Measurements from ENCODE around the gene SLC28A3.
"Not testable (repeated sequence)": the region's sequence is repeated elsewhere in the genome, so short reads cannot be mapped to it uniquely, and the experiment has no call there.

Gene SLC28A3

GRCh38 chr9:84366683-84367082 is 26.1 kb upstream of the SLC28A3 start:
- TF ChIP-seq, protein P1, sequence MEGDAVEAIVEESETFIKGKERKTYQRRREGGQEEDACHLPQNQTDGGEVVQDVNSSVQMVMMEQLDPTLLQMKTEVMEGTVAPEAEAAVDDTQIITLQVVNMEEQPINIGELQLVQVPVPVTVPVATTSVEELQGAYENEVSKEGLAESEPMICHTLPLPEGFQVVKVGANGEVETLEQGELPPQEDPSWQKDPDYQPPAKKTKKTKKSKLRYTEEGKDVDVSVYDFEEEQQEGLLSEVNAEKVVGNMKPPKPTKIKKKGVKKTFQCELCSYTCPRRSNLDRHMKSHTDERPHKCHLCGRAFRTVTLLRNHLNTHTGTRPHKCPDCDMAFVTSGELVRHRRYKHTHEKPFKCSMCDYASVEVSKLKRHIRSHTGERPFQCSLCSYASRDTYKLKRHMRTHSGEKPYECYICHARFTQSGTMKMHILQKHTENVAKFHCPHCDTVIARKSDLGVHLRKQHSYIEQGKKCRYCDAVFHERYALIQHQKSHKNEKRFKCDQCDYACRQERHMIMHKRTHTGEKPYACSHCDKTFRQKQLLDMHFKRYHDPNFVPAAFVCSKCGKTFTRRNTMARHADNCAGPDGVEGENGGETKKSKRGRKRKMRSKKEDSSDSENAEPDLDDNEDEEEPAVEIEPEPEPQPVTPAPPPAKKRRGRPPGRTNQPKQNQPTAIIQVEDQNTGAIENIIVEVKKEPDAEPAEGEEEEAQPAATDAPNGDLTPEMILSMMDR (IDR thresholded peaks at IDR 0.05; ENCODE audit: low read depth, low read length): no peak
- H3K4me3 ChIP-seq (ENCODE audit: low read depth, low read length): no peak overlapping the region

- not testable (repeated sequence) for H3K4me3 ChIP-seq (ENCODE audit: low read depth, low read length)
Measured at GRCh38 chr9:84364894-84365490, 24.4 kb upstream of the SLC28A3 start.

GRCh38 chr9:84361645-84362044 is 21.1 kb upstream of the SLC28A3 start:
- TF ChIP-seq, protein P1 (IDR thresholded peaks at IDR 0.05; ENCODE audit: low read depth, low read length): no peak
- H3K4me3 ChIP-seq (ENCODE audit: low read depth, low read length): no peak overlapping the region

DNA sequence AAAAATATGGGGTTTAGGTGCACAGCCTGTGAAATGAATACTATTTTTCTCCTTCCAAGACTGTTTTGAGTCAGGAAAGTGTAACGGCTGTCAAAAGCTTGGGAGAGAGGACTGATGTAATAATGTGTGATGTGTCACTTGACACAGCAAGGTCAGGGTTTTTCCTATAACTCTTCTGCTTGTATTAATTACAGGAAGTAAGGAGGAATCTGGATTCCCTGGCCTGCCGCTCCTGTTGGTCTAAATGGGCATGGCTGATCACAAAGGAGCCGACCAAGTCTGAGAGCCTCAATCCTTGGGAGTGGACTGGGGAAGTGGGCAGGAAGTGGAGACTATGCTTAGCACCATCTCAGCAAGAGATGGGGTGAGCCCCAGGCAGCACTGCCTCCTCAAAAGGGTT is 16.7 kb upstream of the SLC28A3 start:
- no peak overlapping the region for H3K4me3 ChIP-seq (ENCODE audit: low read depth, low read length)
- TF ChIP-seq, protein P1 (IDR thresholded peaks at IDR 0.05; ENCODE audit: low read depth, low read length): no peak

DNA sequence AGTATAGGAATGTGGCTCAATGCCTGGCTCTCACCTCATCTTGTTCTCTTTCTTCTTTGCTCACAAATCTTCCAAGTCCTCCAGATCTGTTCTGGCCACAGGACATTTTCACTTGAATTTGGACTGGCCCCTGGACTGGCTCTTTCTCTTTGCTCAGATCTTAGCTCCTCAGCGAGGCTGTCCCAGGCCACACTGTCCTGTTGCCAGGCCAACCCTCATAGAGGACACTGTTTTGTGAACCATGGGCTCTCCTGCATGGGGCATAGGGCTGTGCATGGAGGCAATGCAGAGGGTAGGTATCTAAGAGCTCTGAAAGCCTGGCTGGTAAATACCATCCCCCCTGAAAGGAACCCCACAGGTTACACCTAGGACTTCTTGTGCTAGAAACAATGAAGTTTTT is 13.5 kb upstream of the SLC28A3 start:
- TF ChIP-seq, protein P1 (IDR thresholded peaks at IDR 0.05; ENCODE audit: low read depth, low read length): no peak
- no peak overlapping the region for H3K4me3 ChIP-seq (ENCODE audit: low read depth, low read length)

GRCh38 chr9:84349671-84350070 is 9.1 kb upstream of the SLC28A3 start:
- no peak overlapping the region for H3K4me3 ChIP-seq (ENCODE audit: low read depth, low read length)
- TF ChIP-seq, protein P1 (IDR thresholded peaks at IDR 0.05; ENCODE audit: low read depth, low read length): no peak

DNA sequence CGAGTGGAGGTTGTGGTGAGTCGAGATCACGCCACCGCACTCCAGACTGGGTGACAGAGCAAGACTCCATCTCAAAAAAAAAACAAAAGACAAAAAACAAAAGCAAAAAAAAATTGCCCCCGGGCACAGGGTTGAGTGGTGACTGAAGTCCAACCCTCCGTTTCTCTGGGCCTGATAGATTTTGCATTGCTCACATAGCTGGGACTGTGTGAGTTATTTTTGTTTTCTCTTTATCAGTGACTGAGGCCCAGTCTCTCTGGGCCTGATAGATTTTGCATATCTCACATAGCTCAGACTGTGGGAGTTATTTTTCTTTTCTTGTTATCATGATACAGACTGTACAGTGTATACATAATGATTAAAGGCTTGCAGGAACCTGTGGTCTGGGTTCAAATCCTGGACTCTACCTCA is 2.6 kb upstream of the SLC28A3 start:
- H3K4me3 ChIP-seq (ENCODE audit: low read depth, low read length): no peak overlapping the region
- TF ChIP-seq, protein P1 (IDR thresholded peaks at IDR 0.05; ENCODE audit: low read depth, low read length): no peak

DNA sequence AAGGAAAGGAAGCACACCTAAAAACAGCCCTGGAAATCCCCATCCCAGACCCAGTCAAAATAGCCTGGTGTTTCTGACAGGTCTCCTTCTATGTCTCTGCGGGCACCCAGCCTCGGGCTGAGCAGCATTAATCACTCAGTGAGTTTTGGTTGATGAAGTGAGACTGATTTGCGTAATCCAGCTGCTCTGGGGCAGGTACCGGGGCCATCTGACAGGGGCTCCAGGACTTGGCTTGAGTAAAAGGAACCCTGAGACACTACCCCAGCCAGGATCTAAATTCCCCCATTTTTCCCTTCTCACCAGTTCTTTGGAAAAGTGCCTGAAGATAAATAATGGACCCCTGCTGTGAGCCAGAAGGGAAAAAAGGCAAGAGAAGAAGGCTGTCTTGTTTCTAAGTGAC is 596 bp downstream of the SLC28A3 start:
- TF ChIP-seq, protein P1 (IDR thresholded peaks at IDR 0.05; ENCODE audit: low read depth, low read length): no peak
- H3K4me3 ChIP-seq (ENCODE audit: low read depth, low read length): no peak overlapping the region

All from WI38 (cell line).